SW 1271 (cell line): ENCODE measurements around the gene TNRC6B.

Experiments
- DNase-seq, 2 experiments: peaks; one replicate each; lab custom pipeline; 2025; lab: John Stamatoyannopoulos, UW

The TNRC6B gene

GRCh38 chr22:40326905-40327735 is 149.4 kb downstream of the TNRC6B start:
- DNase-seq: no peak

GRCh38 chr22:40328546-40329456 is 151.1 kb downstream of the TNRC6B start:
- no peak for DNase-seq

- no peak for DNase-seq
Observed at GRCh38 chr22:40329466-40329865, 151.7 kb downstream of the TNRC6B start.

- DNase-seq: no peak
Observed at GRCh38 chr22:40330086-40330485, 152.4 kb downstream of the TNRC6B start.

DNA sequence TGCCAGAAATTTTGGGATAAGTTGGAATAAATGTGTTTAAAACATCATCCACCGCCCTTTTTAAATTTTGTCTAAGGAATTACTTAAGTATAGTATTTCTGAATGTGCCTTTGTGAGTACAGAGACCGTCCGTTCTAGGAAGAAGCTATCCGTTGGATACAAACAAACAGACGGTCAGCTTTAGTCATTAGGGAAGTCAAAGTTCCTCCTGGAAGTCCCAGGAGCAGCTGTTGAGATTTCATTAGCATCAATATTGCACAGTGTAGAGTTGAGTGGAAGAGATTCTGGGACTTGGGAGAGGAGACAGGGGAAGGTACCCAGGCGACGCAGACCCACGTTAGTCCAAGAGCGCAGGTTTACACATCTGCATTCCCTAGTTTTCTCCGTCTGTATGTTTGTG is 152.9 kb downstream of the TNRC6B start:
- no peak for DNase-seq

- no peak for DNase-seq
Observed at GRCh38 chr22:40331706-40332105, 154.0 kb downstream of the TNRC6B start.

- no peak for DNase-seq
Observed at GRCh38 chr22:40332319-40332781, 154.6 kb downstream of the TNRC6B start.

DNA sequence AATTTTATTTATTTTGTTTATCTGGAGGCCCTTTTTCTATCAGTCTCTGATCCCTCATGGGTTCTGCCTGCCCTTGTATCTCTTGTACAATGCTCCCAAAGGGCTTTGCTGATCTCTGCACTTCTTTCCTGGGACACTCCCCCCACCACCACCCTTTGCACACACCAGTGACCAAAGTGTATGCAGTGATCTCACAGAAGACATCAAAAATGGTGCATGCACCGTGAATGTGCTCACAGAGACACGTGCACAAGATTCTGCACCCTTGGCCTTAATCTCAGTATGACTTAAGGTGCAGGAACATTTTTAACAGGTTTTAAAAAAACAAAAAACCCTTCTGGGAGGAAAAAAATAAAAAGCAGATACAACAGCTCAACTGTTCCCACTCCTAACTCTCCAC is 156.3 kb downstream of the TNRC6B start:
- no peak for DNase-seq

DNA sequence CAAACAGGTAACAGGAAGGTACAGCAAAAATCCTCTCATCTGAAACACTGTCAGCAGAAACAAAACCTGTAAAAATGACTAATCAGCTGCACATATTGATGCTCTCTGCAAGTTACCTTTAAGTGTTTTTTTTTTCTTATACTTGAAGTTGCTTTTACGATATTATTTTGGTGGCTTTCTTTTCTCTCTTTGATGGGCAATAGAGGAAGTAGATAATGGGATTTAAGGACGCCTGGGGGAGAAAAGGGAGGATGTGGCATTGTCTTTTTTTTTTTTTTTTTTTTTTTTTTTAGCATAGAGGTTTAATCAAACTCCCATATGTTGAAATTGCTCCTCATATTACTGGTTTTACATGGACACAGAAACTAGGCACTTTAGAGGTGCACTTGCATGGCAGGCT is 157.2 kb downstream of the TNRC6B start:
- DNase-seq: no peak

DNA sequence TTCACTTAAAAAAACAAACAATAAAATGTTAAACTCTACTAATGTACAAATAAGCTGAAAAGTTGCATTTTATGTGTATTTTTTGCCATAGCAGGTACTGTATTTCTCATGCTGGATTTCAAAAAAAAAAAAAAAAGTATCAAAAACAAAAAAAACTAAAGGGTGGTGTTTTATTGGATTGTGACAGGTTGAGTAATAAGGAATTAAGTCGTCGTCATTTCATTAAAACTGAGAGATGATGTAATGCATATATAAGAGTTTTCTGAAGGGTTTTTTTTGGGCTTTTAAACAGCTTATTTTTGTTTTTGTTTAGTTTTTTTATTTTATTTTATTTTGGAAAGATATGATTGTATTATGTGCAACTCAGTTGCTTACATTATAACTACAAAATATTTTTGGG is 157.6 kb downstream of the TNRC6B start:
- no peak for DNase-seq

- DNase-seq: no peak
Observed at GRCh38 chr22:40340044-40340443, 162.3 kb downstream of the TNRC6B start.

- no peak for DNase-seq
Observed at GRCh38 chr22:40341604-40342003, 163.9 kb downstream of the TNRC6B start.

DNA sequence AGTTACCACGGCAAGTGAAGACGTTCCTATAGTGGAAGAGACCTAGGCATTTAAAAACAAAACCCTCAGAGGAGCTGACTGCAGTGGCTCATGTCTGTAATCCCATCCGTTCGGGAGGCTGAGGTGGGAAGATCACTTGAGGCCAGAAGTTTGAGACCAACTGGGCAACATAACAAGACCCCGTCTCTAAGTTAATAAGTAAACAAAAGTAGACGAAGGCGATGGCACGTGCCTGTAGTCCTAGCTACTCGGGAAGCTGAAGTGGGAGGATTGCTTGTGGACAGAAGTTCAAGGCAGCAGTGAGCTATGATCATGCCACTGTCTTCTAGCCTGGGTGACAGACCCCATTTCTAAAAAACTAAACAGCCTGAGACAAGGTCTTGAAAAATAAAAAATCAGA is 164.8 kb downstream of the TNRC6B start:
- DNase-seq: no peak

DNA sequence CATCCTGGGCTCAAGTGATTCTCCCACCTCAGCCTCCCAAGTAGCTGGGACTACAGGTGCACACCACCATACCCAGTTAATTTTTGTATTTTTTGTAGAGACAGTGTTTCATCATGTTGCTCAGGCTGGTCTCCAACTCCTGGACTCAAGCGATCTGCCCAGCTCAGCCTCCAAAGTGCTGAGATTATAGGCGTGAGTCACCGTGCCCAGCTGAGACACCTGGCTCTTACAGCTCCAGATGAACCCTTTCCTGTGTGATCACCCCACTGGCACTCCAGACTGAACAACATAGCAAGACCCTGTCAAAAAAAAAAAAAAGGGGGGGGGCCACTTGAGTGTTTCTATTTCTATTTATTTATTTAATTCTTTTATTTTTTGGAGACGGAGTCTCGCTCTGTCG is 167.5 kb downstream of the TNRC6B start:
- no peak for DNase-seq

- peak in 1 of 2 experiments; percentile 38 for DNase-seq
Observed at GRCh38 chr22:40345815-40346184, 168.1 kb downstream of the TNRC6B start.

DNA sequence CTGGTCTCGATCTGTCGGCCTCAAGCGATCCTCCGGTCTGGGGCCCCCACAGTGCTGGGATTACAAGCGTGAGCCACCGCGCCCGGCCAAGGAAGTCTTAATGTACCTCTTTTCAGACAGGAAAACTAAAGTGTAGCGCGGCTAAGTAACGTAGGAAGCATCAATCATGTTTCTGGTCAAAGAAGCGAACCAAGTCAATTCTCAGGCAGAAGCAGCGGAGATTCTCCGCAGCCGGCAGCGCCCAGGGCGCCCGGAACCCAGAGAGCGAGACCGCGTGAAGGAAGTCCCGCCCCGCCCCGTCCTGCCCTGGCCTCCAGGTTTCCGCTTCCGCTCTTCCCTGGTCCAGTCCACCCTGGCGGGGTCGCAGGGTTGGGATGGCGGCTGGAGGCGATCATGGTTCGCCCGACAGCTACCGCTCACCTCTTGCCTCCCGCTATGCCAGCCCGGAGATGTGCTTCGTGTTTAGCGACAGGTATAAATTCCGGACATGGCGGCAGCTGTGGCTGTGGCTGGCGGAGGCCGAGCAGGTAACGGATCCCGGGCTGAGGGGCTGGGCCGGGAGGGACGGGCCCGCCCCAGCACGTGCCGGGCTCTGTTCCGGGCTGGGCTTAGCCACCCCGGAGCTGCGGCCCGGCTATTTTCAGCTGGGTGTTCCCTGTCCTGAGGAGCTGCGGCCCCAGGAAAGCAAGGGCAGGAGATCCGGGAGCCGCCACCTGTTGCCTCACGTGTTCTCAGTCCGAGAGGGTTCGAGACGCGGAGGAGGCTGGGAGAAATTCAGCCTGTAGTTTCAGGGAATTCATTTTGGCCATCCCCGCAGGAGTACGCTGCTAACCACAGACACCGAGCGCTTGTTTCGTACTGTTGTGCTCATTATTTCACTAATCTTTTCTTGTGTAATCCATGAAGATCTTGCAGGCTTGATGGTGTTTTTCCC is 168.7 kb downstream of the TNRC6B start, which contains the start of gene ADSL:
Gene ADSL (plus strand): TSS at position 316 of the 934 bp plus-strand sequence. CDS start 59 bp downstream, at position 375.
- peak; percentile 16 to 79 for DNase-seq

DNA sequence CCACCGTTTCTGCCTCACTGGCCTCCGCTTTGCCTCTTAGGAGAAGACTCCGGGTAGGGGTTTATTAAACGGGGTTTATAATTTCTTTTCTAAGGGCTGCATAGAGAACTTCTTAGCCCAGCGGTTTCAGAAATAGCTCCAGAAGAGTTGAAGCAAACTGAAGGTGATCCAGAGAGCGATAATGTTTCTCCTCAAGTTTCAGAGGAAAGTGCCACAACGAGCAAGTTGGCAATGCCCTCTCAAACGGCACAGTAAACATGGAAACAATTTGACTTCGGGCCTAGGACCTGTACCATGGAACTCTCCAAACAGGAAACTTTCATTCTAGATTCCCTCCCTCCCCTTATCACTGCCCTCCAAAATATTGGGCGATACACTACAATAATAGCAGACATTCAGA is 169.6 kb downstream of the TNRC6B start:
- no peak for DNase-seq

DNA sequence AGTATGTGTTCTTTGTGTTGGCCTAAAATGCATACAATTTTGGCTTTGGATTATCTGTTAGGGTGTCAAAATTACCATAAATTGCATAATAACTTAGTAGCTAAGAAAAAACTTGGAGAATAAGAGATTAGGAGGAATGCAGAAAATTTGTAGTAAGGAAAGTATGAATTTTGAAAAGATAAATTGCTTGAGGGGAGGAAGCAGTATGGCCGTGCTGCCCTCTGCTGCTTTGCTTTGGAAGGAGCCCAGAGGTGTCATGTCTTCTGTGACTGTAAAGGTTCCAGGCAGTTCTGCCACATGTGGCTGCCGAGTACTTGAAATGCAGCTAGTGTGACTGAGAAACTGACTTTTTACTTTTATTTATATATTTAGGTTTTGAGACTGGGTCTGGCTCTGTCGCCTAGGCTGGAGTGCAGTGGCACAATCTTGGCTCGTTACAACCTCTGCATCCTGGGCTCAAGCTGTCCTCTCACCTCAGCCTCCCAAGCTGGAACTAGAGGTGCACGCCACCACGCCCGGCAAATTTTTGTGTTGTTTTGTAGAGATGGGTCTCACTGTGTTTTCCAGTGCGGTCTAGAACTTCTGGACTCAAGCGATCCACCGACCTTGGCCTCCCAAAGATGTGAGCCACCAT is 170.4 kb downstream of the TNRC6B start:
- DNase-seq: peak in 1 of 2 experiments; percentile 52

DNA sequence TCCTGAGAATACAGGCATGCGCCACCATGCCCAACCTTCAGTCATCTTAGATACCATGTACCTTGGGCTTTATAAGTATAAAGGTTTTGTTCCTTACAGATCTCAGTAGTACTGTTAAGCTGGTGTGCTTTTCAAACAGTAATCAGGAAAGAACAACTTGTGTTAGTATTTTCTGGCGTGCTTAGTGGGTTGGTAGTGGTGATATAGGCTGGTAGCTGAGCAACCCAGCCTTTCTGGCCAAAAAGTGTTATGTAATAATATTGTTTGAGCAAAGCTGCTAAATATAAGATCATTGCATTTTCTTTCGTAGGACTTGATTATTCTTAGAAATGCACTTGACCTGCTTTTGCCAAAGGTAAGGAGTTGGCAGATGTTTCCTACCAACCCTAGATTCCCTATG is 175.0 kb downstream of the TNRC6B start:
- DNase-seq: no peak

GRCh38 chr22:40361100-40361499 is 183.4 kb downstream of the TNRC6B start:
- DNase-seq: no peak

- DNase-seq: no peak
Observed at GRCh38 chr22:40363059-40363458, 185.3 kb downstream of the TNRC6B start.
